NCI-H226 (cell line): Measurements from ENCODE around the gene IFNL3.
"Not testable (repeated sequence)": the region's sequence is repeated elsewhere in the genome, so short reads cannot be mapped to it uniquely, and the experiment has no call there.

Experiments used
- DNase-seq: peaks from one replicate; pipeline ENCODE4 v3.0.0-alpha.2; 2015

IFNL3 gene

GRCh38 chr19:39244410-39245100, at the start of gene IFNL3:
IFNL3 (minus strand) TSS chr19:39245006; CDS start chr19:39244967, 39 bp downstream.
- not testable (repeated sequence) for DNase-seq

- DNase-seq: no peak
Measured at GRCh38 chr19:39293394-39293793, 48.6 kb upstream of the IFNL3 start.

- DNase-seq: no peak
Measured at GRCh38 chr19:39284032-39284431, 39.2 kb upstream of the IFNL3 start.

DNA sequence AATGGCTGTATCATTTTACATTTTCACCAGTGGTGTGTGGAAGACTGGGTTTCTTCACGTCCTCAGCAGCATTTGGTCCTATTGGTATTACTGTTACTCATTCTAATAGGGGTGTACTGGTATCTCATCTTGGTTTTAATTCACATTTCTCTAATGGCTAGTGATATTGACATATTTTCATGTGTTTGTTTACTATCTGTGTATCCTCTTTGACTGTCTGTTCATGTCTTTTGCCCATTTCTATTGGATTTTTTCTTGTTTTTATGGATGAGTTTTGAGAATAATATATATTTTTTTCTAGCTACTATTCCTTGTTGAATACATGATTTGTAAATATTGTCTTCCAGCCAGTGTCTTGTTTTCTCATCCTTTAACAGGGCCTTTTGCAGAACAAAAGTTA, 37.2 kb upstream of the IFNL3 start:
- no peak for DNase-seq

DNA sequence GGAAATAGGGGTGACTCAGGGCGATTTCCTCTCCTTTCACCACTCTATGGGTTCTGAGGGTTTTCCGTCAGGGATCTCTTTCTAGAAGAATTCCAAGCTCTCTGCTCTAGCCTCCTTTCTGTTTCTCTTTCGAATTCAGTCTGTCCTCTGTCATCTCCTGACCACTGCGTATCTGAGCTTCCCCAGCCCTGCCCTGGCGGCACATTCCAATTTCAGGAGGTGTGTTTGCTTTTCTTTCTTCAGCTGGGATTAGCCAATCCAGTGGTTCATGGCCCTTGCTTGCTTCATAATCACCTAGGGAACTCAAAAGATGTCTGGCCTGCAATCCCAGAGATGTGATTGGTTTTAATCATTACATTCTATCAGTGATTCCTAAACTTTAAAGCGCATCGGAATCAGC, 32.8 kb upstream of the IFNL3 start:
- DNase-seq: no peak

DNA sequence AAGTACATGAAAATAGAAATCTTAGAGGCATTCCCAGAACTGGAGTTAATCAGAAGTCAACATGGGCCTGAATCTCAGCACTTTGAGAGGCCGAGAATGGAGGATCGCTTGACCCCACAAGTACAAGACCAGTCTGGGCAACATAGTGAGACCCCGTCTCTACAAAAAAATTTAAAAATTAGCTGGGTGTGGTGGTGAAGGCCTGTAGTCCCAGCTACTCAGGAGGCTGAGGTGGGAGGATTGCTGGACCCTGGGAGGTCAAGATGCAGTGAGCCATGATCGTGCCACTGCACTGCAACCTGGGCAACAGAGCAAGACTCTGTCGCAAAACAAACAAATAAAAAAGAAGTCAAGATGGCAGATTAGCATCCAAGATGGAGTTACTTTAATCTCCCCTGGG, 31.9 kb upstream of the IFNL3 start:
- no peak for DNase-seq

GRCh38 chr19:39275578-39275977, 30.8 kb upstream of the IFNL3 start:
- no peak for DNase-seq

- DNase-seq: not testable (repeated sequence)
Measured at GRCh38 chr19:39273859-39274258, 29.1 kb upstream of the IFNL3 start.

- no peak for DNase-seq
Measured at GRCh38 chr19:39270036-39270871, 25.4 kb upstream of the IFNL3 start.

GRCh38 chr19:39269369-39269768, 24.6 kb upstream of the IFNL3 start:
- DNase-seq: not testable (repeated sequence)

DNA sequence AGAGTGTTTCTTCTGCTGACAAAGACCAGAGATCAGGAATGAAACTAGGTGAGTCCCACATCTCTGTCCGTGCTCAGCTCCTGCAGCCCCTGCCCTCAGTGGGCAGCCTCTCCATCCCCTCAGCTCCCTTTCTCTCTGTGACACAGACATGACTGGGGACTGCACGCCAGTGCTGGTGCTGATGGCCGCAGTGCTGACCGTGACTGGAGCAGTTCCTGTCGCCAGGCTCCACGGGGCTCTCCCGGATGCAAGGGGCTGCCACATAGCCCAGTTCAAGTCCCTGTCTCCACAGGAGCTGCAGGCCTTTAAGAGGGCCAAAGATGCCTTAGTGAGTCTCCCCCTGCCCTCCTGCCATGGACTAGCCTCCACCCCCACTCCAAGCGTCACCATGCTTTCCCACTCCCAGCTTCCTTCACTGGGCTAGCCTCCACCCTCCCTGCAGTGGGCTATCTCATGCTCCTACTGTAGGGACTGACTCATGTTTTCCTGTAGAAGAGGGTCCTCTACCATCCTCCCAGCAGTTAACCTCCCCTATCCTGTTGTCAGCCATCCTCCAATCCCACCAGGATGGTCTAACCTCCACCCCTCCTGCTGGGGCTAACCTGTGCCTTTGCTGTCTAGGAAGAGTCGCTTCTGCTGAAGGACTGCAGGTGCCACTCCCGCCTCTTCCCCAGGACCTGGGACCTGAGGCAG, 23.9 kb upstream of the IFNL3 start:
- not testable (repeated sequence) for DNase-seq

DNA sequence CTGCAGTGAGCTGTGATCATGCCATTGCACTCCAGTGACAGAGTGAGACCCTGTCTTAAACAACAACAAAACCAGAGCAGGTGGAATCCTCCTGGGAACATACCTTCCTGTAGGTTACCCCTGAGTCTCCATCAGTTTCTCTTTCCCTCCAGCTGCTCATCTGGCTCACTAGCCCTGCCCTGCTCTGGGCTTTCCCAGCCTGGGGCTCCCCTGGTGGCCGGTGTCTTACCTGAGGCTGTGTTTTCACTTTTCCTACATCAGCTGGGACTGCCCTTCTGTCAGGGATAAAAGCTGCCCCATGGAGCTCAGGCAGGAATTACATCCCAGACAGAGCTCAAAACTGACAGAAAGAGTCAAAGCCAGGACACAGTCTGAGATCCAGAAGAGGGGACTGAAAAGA, 23.3 kb upstream of the IFNL3 start, which contains the start of gene IFNL2:
IFNL2 (plus strand) TSS at position 312 of the 400 bp plus-strand sequence. CDS start 173 bp downstream, outside the sequence.
- DNase-seq: not testable (repeated sequence)

GRCh38 chr19:39265321-39265916, 20.6 kb upstream of the IFNL3 start:
- DNase-seq: no peak

DNA sequence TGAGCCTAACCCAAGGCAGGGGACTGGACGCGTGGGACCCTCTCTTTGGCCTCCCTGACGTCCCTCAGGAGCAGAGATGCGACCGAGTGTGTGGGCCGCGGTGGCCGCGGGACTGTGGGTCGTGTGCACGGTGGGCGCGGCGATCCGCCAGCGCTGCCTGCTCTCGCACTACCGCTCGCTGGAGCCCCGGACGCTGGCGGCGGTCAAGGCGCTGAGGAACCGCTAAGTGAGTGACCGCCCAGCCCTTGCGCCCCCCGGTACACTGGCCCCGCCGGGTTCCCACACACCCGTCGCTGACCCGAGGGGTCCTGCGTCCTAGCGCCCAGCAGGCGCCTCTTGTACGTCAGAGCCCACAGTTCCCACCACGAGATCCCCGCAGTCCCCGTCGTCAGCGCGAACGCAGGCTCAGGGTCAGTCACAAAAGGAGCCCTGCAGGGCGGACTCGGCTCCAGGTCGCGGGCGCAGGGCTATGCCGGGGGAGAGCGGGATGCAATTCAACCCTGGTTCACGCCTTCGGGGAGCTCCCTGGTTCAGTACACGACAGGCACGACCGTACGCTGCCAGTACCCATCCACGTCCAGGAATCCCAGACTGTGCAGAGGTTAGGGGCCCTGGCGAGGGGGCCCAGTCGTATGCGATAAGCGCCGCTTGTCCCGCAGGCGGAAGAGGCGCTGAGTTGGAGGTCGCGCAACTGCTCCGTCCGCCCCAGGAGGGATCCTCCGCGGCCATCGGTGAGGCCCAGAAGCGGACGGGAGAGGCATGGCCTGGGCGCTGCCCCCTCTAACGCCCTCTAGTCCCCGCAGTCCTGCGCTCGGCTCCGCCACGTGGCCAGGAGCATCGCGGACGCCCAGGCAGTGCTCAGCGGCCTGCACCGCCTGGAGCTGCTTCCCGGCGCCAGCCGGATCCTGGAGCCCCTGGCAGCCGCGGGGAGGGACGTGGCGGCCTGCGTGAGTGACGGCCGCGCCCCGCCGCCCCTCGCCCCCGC, 19.8 kb upstream of the IFNL3 start:
- no peak for DNase-seq

DNA sequence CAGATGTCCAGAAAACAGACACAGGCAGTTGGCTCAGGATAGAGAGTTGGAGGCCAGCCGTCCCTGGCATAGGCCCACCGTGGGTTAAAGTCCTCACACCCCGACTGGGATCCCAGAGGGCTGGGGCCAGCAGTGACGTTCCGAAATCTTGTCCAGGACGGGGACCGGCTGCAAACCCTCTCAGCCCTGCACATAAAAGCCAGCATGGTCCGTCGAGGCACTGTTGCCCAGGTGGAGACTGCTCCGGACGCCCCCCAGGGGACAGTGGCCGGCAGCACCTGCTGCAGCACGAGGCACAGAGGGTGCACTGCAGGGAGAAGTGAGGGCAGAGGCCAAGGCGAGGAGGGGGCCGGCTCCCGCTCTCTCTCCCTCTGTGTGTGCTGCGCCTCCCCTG, 19.1 kb upstream of the IFNL3 start:
- DNase-seq: no peak

DNA sequence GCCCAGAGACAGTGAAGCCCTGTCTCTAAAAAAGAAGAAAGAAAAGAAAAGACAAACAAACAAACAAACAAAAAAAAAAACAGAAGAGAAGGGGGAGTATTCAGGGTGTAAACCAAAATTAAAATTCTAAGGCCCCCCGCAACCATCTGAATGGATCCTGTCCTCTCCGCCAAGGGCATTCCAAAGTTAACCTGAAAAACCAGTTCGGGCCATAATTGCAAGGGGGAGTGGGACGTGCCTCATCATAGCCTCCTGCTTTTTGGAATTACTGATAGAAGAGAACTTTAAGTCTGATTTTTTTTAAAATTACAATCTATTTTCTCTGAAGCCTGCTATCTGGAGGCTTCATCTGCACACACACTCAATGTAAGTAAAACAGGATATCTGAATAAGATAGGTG, 17.7 kb upstream of the IFNL3 start:
- no peak for DNase-seq

DNA sequence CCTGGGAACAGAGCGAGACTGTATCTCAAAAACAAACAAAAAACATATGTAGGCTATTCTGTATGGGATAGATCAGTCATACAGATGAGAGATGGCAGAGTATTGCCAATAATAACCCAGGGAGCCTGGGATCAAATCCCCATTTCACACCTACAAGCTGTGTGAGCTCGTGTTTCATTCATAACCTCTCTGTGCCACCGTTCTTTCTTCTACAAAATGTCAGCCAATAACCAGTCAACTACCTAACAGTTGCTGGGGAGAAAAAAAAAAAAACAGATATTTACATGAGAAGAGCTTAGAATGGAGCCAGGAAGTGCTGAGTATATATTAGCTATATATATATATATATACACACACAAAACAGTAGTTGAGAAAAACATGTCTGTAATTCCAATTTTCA, 16.9 kb upstream of the IFNL3 start:
- DNase-seq: no peak

DNA sequence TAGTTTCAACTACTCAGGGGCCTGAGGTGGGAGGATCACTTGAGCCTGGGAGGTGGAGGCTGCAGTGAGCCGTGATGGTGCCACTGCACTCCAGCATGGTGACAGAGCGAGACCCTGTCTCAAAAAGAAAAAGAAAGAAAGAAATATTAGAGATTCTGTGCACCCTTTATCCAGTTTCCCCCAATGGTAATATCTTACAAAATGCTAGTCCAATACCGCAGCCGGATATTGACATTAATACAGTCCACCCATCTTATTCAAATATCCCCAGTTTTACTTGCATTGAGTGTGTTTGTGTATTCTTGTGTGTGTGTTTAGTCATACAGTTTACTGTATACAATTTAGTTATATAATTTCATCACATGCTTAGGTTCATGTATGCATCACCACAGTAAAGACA, 12.4 kb upstream of the IFNL3 start:
- DNase-seq: no peak

- DNase-seq: no peak
Measured at GRCh38 chr19:39254531-39255345, 9.9 kb upstream of the IFNL3 start.

DNA sequence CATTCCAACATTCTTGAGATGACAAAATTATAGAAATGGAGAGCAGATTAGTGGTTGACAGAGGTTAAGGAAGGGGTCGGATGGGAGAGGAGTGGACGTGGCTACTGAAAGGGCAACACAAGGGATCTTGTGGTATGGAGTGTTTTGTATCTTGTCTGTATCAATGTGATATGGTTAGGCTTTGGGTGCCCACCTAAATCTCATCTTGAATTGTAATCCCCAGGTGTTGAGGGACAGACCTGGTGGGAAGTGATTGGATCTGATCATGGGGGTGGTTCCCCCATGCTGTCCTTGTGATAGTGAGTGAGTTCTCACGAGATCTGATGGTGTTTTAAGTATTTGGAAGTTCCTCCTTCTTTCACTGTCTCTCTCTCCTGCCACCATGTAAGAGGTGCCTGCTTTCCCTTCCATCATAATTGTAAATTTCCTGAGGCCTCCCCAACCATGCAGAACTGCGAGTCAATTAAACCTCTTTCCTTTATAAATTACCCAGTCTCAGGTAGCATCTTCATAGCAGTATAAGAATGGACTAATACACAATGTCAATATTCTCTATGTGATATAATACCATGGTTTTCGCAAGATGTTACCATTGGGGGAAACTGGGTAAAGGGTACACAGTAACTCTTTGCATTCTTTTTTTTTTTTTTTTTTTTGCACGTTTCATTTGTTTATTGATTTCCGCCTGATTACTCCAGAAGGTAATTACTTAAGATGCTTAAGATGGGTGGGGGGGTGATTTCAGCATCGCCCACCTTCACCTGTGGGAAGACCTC, 8.8 kb upstream of the IFNL3 start:
- no peak for DNase-seq
